Choroid plexus epithelial cell (primary cell): ENCODE data around the gene ITPR1.

Source experiments
- DNase-seq: peaks from one replicate; pipeline ENCODE4 v3.0.0-alpha.2; 2010; ENCODE audit warnings: low read depth
- H3K4me3 ChIP-seq: 2 replicates; pipeline ENCODE4 v1.5.1; 2011; ENCODE audit warnings: low read depth, mild to moderate bottlenecking, control low read depth, low read length, moderate library complexity
- TF ChIP-seq, protein P1 (sequence below): conservative IDR thresholded peaks from 2 replicates; pipeline ENCODE4 v1.5.1; 2011; ENCODE audit warnings: low read depth, mild to moderate bottlenecking, control low read depth, inconsistent platforms, low read length, moderate library complexity

Gene ITPR1

DNA sequence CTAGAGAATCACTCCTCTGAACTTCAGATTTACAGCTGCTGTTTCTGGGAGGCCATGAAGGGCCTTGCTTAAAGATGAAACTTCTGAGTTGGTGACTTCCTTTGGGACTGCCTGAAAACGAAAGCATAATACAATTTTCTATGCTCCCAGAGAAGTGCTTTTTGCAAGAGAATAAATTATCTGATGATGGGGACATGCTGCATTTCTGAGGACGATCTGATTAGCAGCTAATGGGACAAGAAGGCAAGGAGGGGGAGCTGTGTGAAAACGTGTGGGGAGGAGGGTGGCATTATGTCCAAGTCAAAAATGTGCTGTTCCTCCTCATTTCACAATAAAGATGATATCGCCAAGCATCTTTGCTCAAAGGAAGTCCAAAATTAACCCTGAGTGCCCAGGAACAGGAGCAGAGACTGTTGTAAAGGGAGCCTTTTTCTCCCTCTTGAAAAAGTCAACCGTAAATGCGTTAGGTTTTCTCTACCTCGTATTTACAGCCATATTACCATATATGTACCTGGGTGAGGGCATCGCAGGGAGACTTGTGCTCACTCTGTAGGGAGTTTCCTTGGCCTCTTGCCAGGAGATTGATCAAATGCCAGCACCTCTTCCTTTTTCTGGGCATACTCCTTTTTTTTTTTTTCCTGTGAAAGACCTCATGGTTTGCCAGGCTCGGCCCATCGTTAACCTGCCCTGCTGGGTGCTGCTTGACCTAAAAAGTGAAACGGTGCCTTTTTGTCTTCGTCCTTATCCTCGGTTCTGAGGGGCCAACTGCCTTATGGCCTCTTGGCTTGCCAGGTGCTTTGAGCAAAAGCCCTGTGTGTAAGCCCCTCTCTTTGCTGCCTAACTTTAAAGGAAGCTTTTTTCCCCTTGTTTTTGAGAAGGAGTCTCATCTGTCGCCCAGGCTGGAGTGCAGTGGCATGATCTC is 11.5 kb downstream of the ITPR1 start:
- TF ChIP-seq, protein P1, sequence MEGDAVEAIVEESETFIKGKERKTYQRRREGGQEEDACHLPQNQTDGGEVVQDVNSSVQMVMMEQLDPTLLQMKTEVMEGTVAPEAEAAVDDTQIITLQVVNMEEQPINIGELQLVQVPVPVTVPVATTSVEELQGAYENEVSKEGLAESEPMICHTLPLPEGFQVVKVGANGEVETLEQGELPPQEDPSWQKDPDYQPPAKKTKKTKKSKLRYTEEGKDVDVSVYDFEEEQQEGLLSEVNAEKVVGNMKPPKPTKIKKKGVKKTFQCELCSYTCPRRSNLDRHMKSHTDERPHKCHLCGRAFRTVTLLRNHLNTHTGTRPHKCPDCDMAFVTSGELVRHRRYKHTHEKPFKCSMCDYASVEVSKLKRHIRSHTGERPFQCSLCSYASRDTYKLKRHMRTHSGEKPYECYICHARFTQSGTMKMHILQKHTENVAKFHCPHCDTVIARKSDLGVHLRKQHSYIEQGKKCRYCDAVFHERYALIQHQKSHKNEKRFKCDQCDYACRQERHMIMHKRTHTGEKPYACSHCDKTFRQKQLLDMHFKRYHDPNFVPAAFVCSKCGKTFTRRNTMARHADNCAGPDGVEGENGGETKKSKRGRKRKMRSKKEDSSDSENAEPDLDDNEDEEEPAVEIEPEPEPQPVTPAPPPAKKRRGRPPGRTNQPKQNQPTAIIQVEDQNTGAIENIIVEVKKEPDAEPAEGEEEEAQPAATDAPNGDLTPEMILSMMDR: no peak
- no peak overlapping the region for H3K4me3 ChIP-seq
- DNase-seq: no peak

DNA sequence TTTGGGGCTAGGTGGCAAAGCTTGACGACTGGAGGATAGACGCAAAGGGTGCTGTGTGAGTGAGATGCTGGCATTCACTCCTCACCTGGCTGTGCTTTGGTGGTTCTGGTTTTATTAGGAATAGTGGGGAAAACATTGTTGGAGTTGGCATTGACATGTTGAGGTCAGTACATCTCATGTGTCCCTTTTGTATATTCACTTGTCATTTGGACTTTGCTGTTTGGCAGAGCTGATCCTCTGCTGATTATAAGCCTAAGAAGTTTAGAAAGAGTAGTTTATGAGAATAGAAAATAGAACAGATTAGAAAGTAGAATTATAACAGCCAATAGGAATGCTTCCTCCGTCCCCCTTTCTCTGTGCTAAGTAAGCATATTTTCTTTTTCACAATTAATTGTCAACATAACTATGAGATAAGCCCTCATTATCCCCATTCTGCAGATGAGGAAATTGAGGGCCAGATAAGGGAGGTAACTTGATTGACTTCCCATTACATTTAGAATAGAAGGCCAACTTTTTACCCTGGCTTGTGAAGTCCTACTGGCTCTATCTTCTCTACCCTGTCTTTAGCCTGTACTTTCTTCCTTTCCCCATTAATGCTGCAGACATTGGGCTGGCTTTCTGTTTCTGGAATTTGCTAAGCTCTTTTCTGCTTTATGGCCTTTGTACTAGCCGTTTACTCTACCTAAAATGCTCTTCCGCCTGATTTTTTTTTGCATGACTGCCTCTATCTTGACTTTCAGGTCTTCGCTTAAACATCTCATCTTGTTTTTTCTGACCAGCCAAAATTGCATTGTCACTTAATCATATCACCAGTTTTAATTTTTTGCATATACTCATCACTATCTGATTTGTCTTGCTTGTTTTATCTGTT is 12.8 kb downstream of the ITPR1 start:
- TF ChIP-seq, protein P1: no peak
- no peak overlapping the region for H3K4me3 ChIP-seq
- no peak for DNase-seq

DNA sequence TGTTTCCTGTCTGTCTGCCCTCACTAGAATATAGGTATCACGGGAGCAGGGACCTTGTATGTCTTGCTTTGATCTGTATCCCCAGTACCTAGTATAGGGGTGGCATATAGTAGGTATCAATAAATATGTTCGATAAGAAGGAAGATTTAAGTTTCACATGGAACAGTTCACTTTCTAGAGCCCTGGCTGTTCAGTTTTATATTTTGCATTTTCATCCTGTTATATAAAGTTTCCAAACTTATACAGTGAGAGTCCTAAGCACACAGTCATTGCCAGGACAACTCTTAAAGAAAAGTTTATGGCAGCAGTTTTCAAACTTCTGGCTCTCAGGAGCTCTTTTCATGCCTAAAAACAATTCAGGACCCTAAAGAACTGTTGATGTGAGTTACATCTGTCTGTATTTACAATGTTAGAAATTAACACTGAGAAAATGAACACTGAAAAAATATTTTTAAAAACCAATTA is 13.4 kb downstream of the ITPR1 start:
- no peak overlapping the region for H3K4me3 ChIP-seq
- DNase-seq: no peak
- TF ChIP-seq, protein P1: no peak

DNA sequence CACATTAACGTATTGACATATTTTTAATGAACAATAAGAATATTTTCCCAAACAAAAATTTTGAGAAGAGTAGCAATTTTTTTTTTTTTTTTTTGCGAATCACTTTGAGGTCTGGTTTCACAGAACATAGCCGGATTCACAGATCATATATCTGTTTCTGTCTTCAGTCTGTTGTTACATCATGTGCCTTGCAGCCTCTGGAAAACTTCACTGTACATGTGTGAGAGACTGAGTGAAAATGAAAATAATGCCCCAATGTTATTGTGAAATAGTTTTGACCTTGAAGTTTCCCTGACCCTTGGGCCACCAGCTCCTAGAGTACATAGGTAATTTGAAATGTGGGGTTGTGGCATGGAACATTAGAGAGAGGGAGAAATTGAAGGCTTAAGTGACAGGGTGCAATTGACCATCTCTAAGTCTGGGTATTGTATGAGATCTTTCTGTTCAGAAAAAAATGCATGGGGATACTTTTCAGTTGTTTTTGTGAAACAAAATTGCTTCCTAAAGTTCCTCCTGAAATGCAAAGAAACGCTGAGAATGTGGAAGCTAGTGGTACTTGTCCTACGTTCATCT is 14.0 kb downstream of the ITPR1 start:
- TF ChIP-seq, protein P1: no peak
- peak; percentile 19 for DNase-seq
- H3K4me3 ChIP-seq: no peak overlapping the region

DNA sequence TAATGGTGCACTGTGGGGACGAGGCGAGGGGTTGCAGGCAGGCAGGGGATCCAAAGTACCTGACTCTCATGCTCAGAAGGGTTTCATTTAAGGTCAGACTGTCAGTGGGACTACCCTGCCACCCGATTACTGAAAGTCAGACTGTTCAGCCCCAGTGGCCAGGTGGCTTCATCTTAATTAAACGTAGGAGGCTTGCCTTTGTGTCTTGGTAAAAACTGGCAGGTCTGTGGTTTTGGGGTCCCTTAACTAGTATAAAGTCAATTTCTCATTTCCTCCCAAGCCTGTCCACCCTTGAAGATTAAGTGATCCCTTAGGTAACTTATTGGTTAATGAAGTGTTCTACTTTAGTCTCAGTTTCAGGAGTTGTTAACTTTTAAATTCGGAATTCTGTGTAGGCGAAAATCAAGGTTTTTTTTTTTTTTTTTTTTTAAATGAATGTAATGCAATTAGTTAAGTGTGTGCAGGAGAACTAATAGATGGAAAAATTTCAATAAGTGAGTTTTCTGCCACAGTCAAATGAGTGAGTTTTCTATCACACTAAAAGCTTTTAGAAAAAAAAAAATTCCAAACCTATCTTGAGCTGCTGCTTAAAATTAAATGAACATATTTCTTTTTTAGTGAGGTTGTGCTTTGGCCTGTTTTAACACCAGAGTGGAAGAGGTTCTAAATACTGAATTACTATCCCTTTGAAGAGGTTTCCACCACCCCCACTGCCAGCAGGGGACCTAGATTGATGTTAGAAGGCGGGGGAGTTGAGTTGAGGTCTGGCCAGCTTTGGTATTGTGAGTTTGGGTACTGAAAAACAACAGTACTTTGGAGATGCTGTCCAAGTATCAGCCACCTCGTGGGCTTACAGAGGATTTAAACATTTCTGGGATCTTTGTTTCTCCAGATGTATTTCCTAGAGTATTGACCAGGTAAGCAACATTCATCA is 15.2 kb downstream of the ITPR1 start:
- TF ChIP-seq, protein P1: no peak
- no peak overlapping the region for H3K4me3 ChIP-seq
- DNase-seq: no peak

DNA sequence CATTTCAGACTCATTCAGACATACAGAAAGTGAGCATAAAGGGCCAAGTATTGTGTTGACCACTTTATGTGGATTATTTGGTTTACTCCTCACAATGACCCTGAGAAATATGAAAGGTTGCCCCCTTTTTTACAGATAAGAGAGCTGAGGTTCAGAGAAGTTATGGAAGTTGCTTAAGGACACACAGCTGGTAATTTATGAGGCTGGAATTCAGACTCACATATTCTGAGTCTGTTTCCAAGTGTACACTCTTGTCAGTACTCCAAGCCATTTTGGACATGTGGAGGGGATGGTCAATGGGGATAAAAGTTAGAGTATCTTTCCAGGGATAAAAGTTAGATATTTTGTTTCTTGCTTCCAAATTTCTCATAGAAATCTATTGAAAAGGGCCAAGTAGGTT is 15.9 kb downstream of the ITPR1 start:
- DNase-seq: no peak
- no peak overlapping the region for H3K4me3 ChIP-seq
- TF ChIP-seq, protein P1: no peak
